ENCODE measurements around the gene SLC38A10.

DNA sequence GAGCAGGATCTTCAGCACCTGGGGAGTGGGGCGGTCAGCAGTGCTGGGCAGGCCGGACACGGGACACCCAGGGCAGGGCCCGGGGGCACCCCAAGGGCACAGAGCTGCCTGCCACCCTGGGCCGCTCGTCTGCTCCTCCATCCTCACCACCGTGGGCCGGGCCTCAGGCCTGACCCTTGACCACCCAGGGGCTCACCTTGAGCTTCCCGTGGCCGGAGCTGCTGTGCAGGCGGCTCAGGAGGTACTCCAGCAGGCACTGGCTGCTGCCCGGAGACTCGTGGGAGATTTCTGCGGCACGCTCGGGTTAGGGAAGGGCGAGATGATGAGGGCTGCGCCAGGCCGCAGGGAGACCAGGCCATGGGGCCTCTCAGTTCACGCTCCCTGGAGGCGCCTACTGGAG is 58.3 kb downstream of the SLC38A10 start:
- TF ChIP-seq, protein P1, sequence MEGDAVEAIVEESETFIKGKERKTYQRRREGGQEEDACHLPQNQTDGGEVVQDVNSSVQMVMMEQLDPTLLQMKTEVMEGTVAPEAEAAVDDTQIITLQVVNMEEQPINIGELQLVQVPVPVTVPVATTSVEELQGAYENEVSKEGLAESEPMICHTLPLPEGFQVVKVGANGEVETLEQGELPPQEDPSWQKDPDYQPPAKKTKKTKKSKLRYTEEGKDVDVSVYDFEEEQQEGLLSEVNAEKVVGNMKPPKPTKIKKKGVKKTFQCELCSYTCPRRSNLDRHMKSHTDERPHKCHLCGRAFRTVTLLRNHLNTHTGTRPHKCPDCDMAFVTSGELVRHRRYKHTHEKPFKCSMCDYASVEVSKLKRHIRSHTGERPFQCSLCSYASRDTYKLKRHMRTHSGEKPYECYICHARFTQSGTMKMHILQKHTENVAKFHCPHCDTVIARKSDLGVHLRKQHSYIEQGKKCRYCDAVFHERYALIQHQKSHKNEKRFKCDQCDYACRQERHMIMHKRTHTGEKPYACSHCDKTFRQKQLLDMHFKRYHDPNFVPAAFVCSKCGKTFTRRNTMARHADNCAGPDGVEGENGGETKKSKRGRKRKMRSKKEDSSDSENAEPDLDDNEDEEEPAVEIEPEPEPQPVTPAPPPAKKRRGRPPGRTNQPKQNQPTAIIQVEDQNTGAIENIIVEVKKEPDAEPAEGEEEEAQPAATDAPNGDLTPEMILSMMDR (optimal IDR thresholded peaks at IDR 0.05 in 1 of 3, IDR thresholded peaks at IDR 0.05 in 1 of 3, conservative IDR thresholded peaks at IDR 0.05 in 1 of 3; ENCODE audit: extremely low read depth in 1 of 3, insufficient read depth in 2 of 3, low read length in 3 of 3) = no peak
- TF ChIP-seq EZH2 (IDR thresholded peaks at IDR 0.05; ENCODE audit: low read length) = no peak
